Measurements from ENCODE around the gene CRACDL.

CRACDL gene

GRCh38 chr2:98744595-98744994 is 191.4 kb downstream of the CRACDL start:
- TF ChIP-seq CTCF (IDR thresholded peaks at IDR 0.05; ENCODE audit: control insufficient read depth, insufficient read depth, low read depth, low read length, missing control alignments), result no peak
- no peak overlapping the region for H3K4me3 ChIP-seq (ENCODE audit: control insufficient read depth, low read depth, low read length)
- DNase-seq (ENCODE audit: low read depth), result no peak
